ENCODE measurements around the gene DGAT2.

The DGAT2 gene

DNA sequence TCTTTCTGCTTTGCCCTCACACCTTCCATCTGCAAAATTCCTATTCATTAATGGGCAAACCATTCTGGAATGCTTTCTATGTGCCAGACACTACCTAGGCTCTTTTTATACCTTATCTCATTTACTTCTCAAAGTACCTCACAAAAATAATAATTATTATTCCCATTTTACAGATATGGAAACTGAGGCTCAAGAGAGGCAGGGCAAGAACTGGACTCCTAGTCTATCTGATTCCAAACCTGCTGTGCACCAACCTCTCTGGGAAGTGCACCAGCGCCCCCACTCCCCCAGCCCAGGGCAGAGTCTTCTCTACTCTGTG is 826 bp upstream of the DGAT2 start:
- no peak for DNase-seq
- H3K27ac Mint-ChIP-seq, result no peak overlapping the region
- H3K36me3 Mint-ChIP-seq (ENCODE audit: low read depth), result no peaks in the 10 kb centered on the region
- peaks cover 37% of the 10 kb centered on the region for H3K4me1 Mint-ChIP-seq
- peaks cover 5% of the 10 kb centered on the region for H3K9me3 Mint-ChIP-seq
- TF ChIP-seq, protein P1, sequence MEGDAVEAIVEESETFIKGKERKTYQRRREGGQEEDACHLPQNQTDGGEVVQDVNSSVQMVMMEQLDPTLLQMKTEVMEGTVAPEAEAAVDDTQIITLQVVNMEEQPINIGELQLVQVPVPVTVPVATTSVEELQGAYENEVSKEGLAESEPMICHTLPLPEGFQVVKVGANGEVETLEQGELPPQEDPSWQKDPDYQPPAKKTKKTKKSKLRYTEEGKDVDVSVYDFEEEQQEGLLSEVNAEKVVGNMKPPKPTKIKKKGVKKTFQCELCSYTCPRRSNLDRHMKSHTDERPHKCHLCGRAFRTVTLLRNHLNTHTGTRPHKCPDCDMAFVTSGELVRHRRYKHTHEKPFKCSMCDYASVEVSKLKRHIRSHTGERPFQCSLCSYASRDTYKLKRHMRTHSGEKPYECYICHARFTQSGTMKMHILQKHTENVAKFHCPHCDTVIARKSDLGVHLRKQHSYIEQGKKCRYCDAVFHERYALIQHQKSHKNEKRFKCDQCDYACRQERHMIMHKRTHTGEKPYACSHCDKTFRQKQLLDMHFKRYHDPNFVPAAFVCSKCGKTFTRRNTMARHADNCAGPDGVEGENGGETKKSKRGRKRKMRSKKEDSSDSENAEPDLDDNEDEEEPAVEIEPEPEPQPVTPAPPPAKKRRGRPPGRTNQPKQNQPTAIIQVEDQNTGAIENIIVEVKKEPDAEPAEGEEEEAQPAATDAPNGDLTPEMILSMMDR (IDR thresholded peaks at IDR 0.05), result no peak
- peak overlapping the region; percentile 68 for H3K4me3 Mint-ChIP-seq
- peaks cover 78% of the 10 kb centered on the region for H3K27me3 Mint-ChIP-seq (ENCODE audit: low read depth, poor library complexity)

DNA sequence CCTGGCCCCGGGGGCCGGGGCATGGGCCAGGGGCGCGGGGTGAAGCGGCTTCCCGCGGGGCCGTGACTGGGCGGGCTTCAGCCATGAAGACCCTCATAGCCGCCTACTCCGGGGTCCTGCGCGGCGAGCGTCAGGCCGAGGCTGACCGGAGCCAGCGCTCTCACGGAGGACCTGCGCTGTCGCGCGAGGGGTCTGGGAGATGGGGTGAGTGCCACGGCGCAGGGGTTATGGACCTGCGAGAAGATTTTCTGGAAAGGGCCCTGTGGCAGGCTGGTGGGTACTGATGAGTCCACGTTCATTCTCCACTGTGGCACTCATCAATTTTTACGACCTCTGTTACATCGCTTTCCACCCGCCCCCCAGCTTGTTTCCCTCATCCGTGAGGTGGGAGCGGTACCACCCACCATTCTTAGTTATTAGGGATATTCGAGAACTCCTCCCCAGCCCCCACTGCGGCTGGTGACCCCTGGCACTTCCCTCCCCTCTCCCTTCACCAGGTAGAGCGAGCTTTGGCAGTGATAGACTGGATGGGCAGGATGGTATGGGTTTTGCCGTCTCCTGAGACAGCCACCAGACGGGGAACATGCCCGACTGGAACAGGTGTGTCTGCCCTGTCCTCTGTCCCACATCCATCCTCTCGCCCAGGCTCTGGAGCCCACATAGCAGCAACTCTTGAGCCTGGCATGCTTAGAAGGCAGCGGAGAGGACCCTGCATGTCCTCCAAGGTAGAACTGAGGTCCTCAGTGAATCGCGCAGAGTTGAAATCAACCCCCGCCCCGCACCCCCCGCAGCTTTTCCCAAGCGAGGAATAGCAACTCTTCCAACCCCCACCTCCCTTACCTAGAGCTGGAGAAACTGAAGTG is 562 bp downstream of the DGAT2 start:
- H3K4me3 Mint-ChIP-seq, result peak overlapping the region; percentile 48
- TF ChIP-seq, protein P1 (IDR thresholded peaks at IDR 0.05), result no peak
- H3K27ac Mint-ChIP-seq, result no peak overlapping the region
- H3K9me3 Mint-ChIP-seq, result peaks cover 5% of the 10 kb centered on the region
- H3K27me3 Mint-ChIP-seq (ENCODE audit: low read depth, poor library complexity), result peaks cover 79% of the 10 kb centered on the region
- H3K36me3 Mint-ChIP-seq (ENCODE audit: low read depth), result no peaks in the 10 kb centered on the region
- DNase-seq, result no peak
- peaks cover 28% of the 10 kb centered on the region for H3K4me1 Mint-ChIP-seq

DNA sequence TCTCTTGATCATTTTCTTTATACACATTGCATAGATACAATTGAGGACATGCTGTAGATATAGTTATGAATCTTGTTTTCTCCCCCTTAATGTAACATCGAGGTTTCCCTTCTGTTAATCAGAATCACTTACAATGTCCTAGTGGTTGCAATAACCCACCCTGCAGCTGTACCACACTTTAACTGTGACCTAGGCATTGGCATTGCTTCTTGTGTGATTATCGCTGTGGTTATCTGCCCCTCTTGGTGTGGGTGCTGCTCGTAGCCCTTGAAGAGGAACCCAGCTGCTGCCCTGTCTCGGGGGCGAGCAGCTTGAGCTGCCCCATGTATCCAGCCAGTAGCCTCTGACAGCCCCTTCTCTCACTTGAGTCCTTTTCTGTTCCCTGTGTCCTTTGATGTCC is 1.5 kb downstream of the DGAT2 start:
- Mint-ChIP-seq H3K4me3 (peak overlapping the region; percentile 48), H3K27me3 (ENCODE audit: low read depth, poor library complexity) (peaks cover 75% of the 10 kb centered on the region)
- TF ChIP-seq, protein P1 (IDR thresholded peaks at IDR 0.05), result no peak

DNA sequence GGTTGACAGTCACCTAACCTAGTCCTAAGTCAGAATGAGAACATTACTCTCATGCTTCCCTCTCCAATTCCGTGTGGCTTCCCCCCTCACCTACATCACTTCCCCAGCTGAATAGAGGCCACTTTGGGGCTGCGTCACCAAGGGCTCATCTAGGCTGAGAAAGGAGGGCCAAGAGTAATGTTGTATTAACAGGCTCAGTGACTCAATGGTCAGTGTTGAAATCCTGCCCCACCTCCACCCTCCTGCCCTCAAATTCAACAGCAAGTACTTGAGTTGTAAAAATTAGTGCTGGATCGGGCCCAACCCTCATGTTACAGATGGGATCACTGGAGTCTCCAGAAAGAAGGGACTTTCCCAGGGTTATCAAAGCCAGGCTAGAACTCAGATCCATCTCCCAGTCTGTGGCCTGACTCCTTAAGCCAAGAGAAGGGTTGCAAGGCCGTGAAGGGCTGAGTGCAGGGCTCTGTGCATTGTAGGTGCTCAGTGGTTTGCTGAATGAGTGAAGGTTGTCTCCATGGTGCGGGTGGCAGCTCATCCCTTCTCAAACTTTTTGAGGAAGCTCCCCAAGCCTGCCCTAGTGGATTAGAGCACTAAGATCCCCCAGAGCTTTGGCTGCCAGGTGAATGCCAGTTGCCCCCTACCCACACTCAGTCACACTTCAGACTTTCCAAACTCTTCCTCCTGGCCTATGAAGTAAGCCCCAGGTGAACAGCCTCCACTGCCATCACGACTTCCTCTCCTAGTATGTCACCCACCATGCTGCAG is 3.2 kb downstream of the DGAT2 start:
- Mint-ChIP-seq H3K27me3 (ENCODE audit: low read depth, poor library complexity) (peaks cover 65% of the 10 kb centered on the region), H3K36me3 (ENCODE audit: low read depth) (no peaks in the 10 kb centered on the region), H3K4me3 (no peak overlapping the region), H3K4me1 (peaks cover 26% of the 10 kb centered on the region), H3K27ac (no peak overlapping the region), H3K9me3 (peaks cover 5% of the 10 kb centered on the region)
- no peak for DNase-seq
- TF ChIP-seq, protein P1 (IDR thresholded peaks at IDR 0.05), result no peak

More for the DNA sequence above, 1.5 kb downstream of the DGAT2 start:
- Mint-ChIP-seq H3K36me3 (ENCODE audit: low read depth) (no peaks in the 10 kb centered on the region), H3K9me3 (peaks cover 5% of the 10 kb centered on the region), H3K4me1 (peaks cover 28% of the 10 kb centered on the region), H3K27ac (no peak overlapping the region)
- no peak for DNase-seq

DNA sequence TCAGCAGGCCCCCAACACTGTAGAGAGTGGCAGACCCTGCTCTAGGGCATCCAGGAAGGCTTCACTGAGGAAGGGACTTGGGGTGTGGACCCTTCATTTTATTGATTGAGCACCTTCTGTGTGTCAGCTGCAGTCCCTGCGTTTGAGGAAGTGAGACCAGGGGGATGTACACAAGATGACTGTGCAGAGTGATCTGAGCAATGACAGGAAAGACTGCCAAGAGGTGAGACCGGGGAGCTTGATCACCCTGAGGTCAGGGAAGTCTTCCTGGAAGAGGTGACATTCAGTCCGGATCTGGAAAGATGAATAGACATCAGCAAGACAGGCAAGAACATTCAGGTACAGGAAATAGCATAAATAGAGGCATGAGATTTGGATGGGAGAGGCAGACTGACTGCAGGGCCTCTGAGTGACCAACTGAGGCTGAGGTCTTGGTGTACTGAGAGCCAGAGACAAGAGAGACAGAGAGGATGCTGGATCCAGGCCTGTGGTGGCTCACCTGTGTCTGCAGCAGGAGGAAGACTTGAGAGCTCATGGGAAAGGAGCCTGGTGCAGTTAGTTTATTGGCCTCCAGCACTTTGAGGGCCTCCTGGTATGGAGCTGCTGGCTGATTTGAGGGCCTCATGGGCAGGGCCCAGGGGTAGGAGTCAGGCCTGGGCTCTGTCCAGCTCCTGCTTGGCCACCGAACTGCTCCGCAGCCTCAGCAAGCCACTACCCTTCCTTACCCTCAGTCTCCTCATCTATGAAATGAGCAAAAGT is 5.2 kb downstream of the DGAT2 start:
- TF ChIP-seq, protein P1 (IDR thresholded peaks at IDR 0.05), result no peak
- Mint-ChIP-seq H3K9me3 (no peaks in the 10 kb centered on the region), H3K4me3 (no peak overlapping the region), H3K27me3 (ENCODE audit: low read depth, poor library complexity) (peaks cover 50% of the 10 kb centered on the region), H3K27ac (no peak overlapping the region), H3K36me3 (ENCODE audit: low read depth) (no peaks in the 10 kb centered on the region), H3K4me1 (peaks cover 17% of the 10 kb centered on the region)
- no peak for DNase-seq

All from nephron progenitor cell (in vitro differentiated cells).